Liver (tissue), 3 donors: ENCODE data around the gene SPPL2C.

Source experiments
- ATF3 ChIP-seq: IDR thresholded peaks from 2 replicates; pipeline ENCODE4 v1.6.1; 2016; ENCODE audit warnings: antibody characterized with exemption
- CTCF ChIP-seq: fragments of 150-350 bp; IDR thresholded peaks from 2 replicates; pipeline ENCODE4 v1.5.1; 2017; ENCODE audit warnings: improper control_type of control experiment, low read depth, low read length; ENCODE audit not compliant: missing input control
- RAD21 ChIP-seq, 2 donors: IDR thresholded peaks; 2 replicates each; pipeline ENCODE4 v1.6.1; 2016; ENCODE audit warnings: antibody characterized with exemption in 2 of 2, mild to moderate bottlenecking in 2 of 2
- REST ChIP-seq: IDR thresholded peaks from 2 replicates; pipeline ENCODE4 v1.6.1; 2016; ENCODE audit warnings: antibody characterized with exemption, mild to moderate bottlenecking
- SP1 ChIP-seq: IDR thresholded peaks from 2 replicates; pipeline ENCODE4 v1.6.1; 2018; ENCODE audit warnings: antibody characterized with exemption, mild to moderate bottlenecking
- TAF1 ChIP-seq: conservative IDR thresholded peaks from 2 replicates; pipeline ENCODE4 v1.6.1; 2016; ENCODE audit warnings: antibody characterized with exemption, mild to moderate bottlenecking
- YY1 ChIP-seq: IDR thresholded peaks from 2 replicates; pipeline ENCODE4 v1.6.1; 2016; ENCODE audit warnings: antibody characterized with exemption, mild to moderate bottlenecking
- ZBTB33 ChIP-seq: IDR thresholded peaks from 2 replicates; pipeline ENCODE4 v1.6.1; 2016; ENCODE audit warnings: antibody characterized with exemption
- donor health status: healthy.
- donor health status: healthy.

- TF ChIP-seq REST (no peak), ZBTB33 (no peak), CTCF (no peak), RAD21 (IDR thresholded peaks at IDR 0.05) (no peak), TAF1 (no peak), ATF3 (no peak), YY1 (no peak), SP1 (no peak)
Observed at GRCh38 chr17:45820052-45820780, 24.5 kb upstream of the SPPL2C start.
